Measurements from ENCODE around the gene DOC2A. TPM values are rescaled to one million over a fixed set of nuclear protein-coding genes. Genes with fewer than 3 reads are reported as not detected.

Gene DOC2A
- total RNA-seq, 1 donor from 2014 or later: 7.4 TPM

DNA sequence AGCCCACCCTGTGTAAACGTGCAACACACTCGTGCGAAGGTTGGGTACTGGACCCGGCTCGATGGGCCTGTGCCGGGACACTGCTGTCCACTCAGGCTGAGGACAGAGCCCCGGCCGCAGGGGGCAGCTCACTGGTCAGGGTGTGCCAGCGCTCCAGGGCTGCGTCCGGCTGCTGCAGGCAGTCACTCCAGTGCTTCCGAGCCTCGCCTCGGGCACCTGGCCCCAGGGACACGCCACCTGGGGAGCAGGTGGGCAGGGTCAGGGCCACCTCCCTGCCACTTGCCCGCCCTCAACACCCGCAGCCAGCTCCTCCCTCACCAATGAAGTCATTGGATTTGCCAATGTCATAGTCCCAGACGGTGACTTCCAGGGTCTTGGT, 4.7 kb downstream of the DOC2A start:
- Mint-ChIP-seq H3K4me3 (ENCODE audit: unreplicated experiment) (no peak overlapping the region), H3K27me3 (ENCODE audit: unreplicated experiment) (peaks cover 21% of the 10 kb centered on the region), H3K27ac (ENCODE audit: unreplicated experiment) (no peak overlapping the region), H3K4me1 (ENCODE audit: unreplicated experiment) (peaks cover 5% of the 10 kb centered on the region), H3K9me3 (ENCODE audit: unreplicated experiment) (no peaks in the 10 kb centered on the region), H3K36me3 (ENCODE audit: low read depth, unreplicated experiment) (peaks cover 11% of the 10 kb centered on the region)
- no peak for TF ChIP-seq CTCF (IDR thresholded peaks at IDR 0.05; ENCODE audit: unreplicated experiment)
- no peak for DNase-seq (ENCODE audit: low spot score)

DNA sequence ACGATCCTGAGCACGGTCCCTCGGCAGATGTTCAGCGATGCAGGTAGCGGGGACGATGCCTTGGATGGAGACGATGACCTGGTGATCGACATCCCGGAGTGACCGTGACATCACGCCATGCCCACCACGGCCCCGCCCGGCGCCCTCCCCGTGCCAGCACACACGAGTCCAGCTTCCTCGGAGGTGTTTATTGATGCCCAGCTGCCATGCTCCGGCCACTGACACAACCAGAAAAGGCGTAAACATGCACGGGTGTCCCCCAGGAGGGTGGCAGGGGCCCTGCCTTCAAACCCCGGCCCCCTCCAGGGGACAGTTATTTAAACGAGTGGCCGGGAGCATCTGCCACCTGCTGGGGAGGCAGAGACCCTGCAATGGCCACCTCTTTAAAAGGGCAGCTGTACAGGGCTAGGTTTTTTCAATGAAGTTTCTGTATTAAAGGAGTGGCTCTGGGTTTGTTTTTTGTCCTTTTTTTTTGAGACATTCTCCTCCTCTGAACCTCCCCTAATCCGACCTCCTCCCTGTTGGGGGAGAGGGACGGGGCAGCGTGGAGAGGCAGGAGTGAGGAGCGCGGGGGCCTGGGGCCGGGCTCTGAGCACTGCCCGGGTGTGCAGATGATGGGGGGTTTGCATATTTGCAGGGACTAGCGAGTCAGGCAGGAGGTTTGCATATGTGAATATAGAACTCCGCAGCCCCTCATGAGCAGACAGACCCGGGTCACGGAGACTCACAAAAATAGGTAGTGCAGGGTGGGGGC, 5.3 kb downstream of the DOC2A start:
- Mint-ChIP-seq H3K4me3 (ENCODE audit: unreplicated experiment) (no peak overlapping the region), H3K9me3 (ENCODE audit: unreplicated experiment) (no peaks in the 10 kb centered on the region), H3K4me1 (ENCODE audit: unreplicated experiment) (peaks cover 6% of the 10 kb centered on the region), H3K27ac (ENCODE audit: unreplicated experiment) (no peak overlapping the region), H3K27me3 (ENCODE audit: unreplicated experiment) (peaks cover 22% of the 10 kb centered on the region), H3K36me3 (ENCODE audit: low read depth, unreplicated experiment) (peaks cover 11% of the 10 kb centered on the region)
- peak; percentile 64 for DNase-seq (ENCODE audit: low spot score)
- peak; percentile 72 for TF ChIP-seq CTCF (IDR thresholded peaks at IDR 0.05; ENCODE audit: unreplicated experiment)

- no peak overlapping the region for H3K27ac Mint-ChIP-seq (ENCODE audit: unreplicated experiment)
- peaks cover 7% of the 10 kb centered on the region for H3K4me1 Mint-ChIP-seq (ENCODE audit: unreplicated experiment)
- no peak for DNase-seq (ENCODE audit: low spot score)
- H3K9me3 Mint-ChIP-seq (ENCODE audit: unreplicated experiment): no peaks in the 10 kb centered on the region
- no peak overlapping the region for H3K4me3 Mint-ChIP-seq (ENCODE audit: unreplicated experiment)
- H3K36me3 Mint-ChIP-seq (ENCODE audit: low read depth, unreplicated experiment): peaks cover 12% of the 10 kb centered on the region
- H3K27me3 Mint-ChIP-seq (ENCODE audit: unreplicated experiment): peaks cover 24% of the 10 kb centered on the region
- no peak for TF ChIP-seq CTCF (IDR thresholded peaks at IDR 0.05; ENCODE audit: unreplicated experiment)
Measured at GRCh38 chr16:30004811-30005242, 6.0 kb downstream of the DOC2A start.

DNA sequence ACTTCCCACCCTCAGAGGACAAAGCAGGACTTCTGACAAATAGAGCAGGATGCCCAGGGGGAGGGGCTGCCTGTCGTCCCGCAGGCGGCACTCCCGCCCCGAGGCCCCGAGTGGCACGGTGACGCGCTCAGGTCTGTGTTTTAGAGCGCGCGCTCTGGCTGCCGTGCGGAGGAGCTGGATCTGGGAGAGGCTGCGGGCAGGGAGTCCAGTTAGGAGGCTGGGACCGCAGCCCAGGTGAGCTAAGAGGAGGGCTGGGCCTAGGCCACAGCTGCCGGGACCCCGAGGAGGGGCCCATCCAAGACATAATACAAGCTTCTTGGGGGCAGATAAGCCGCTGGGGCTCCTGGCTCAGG, 6.4 kb downstream of the DOC2A start:
- Mint-ChIP-seq H3K4me1 (ENCODE audit: unreplicated experiment) (peaks cover 11% of the 10 kb centered on the region), H3K27ac (ENCODE audit: unreplicated experiment) (peak overlapping the region; percentile 77), H3K9me3 (ENCODE audit: unreplicated experiment) (no peaks in the 10 kb centered on the region), H3K36me3 (ENCODE audit: low read depth, unreplicated experiment) (peaks cover 16% of the 10 kb centered on the region), H3K27me3 (ENCODE audit: unreplicated experiment) (peaks cover 25% of the 10 kb centered on the region), H3K4me3 (ENCODE audit: unreplicated experiment) (no peak overlapping the region)
- TF ChIP-seq CTCF (IDR thresholded peaks at IDR 0.05; ENCODE audit: unreplicated experiment): no peak
- no peak for DNase-seq (ENCODE audit: low spot score)

GRCh38 chr16:30003670-30004423, 7.0 kb downstream of the DOC2A start:
- H3K9me3 Mint-ChIP-seq (ENCODE audit: unreplicated experiment): no peaks in the 10 kb centered on the region
- no peak for TF ChIP-seq CTCF (IDR thresholded peaks at IDR 0.05; ENCODE audit: unreplicated experiment)
- H3K36me3 Mint-ChIP-seq (ENCODE audit: low read depth, unreplicated experiment): peaks cover 21% of the 10 kb centered on the region
- H3K27me3 Mint-ChIP-seq (ENCODE audit: unreplicated experiment): peaks cover 24% of the 10 kb centered on the region
- H3K27ac Mint-ChIP-seq (ENCODE audit: unreplicated experiment): peak overlapping the region; percentile 77
- H3K4me1 Mint-ChIP-seq (ENCODE audit: unreplicated experiment): peaks cover 17% of the 10 kb centered on the region
- DNase-seq (ENCODE audit: low spot score): no peak
- no peak overlapping the region for H3K4me3 Mint-ChIP-seq (ENCODE audit: unreplicated experiment)
